Activated T-cell treated with anti-CD3 and anti-CD28 coated beads, Interleukin-2, amount 50 U/mL, for 24 hours (primary cell): ENCODE results near the gene GASK1A.

Experiments used
- DNase-seq: peaks from one replicate; pipeline ENCODE4 v3.0.0-alpha.2; 2020
- H3K27ac Mint-ChIP-seq: 2 replicates; pipeline ENCODE4 v1.8.0; 2020; ENCODE audit warnings: mild to moderate bottlenecking, mixed read lengths
- H3K27me3 Mint-ChIP-seq: 2 replicates; pipeline ENCODE4 v1.8.0; 2020; ENCODE audit warnings: mixed read lengths
- H3K36me3 Mint-ChIP-seq: 2 replicates; pipeline ENCODE4 v1.8.0; 2020; ENCODE audit warnings: low read depth, mixed read lengths
- H3K4me1 Mint-ChIP-seq: 2 replicates; pipeline ENCODE4 v1.8.0; 2020; ENCODE audit warnings: low read depth, mixed read lengths
- H3K4me3 Mint-ChIP-seq: 2 replicates; pipeline ENCODE4 v1.8.0; 2020; ENCODE audit warnings: mild to moderate bottlenecking, moderate library complexity, mixed read lengths
- H3K9me3 Mint-ChIP-seq: 2 replicates; pipeline ENCODE4 v1.8.0; 2020; ENCODE audit warnings: mixed read lengths

GASK1A gene

DNA sequence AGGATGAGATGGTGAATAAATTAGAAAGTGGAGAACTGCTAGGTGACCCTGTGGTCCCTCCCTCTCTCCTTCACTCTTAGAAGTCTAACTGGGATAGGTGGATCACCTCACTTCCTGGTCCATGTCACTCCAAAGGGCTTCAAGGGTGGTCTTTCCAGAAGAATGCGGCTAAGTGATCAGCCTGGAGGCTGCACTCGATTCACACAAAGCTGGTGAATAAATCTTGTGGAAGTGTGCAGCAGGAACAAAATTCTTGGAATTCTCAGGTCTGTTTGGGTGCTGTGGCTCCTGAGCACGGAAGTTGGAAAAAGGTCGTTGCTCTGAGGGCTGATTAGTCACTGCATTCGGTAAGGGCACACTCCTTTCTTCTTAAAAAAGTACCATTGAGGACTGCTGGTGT lies 46.3 kb downstream of the GASK1A start:
- Mint-ChIP-seq H3K9me3 (peaks cover 5% of the 10 kb centered on the region), H3K27ac (no peak overlapping the region), H3K36me3 (peaks cover 3% of the 10 kb centered on the region), H3K4me3 (no peak overlapping the region), H3K4me1 (peaks cover 57% of the 10 kb centered on the region), H3K27me3 (no peaks in the 10 kb centered on the region)
- DNase-seq = no peak

DNA sequence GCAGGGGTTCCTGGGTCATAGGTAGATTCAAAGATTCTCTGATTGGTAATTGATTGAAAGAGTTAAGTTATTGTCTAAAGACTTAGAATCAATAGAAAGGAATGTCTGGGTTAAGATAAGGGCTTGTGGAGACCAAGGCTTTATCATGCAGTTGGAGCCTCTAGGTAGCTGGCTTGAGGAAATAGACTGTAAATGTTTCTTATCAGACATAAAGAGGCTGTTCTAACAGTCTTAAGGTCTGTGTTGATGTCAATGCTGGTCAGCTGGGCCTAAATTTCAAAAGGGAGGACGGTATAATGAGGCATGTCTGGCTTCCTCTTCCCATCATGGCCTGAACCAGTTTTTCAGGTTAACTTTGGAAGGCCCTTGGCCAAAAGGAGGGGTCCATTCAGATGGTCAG lies 48.9 kb downstream of the GASK1A start:
- Mint-ChIP-seq H3K36me3 (no peaks in the 10 kb centered on the region), H3K9me3 (no peaks in the 10 kb centered on the region), H3K4me1 (peaks cover 31% of the 10 kb centered on the region), H3K4me3 (no peak overlapping the region), H3K27me3 (no peaks in the 10 kb centered on the region), H3K27ac (no peak overlapping the region)
- DNase-seq = no peak

DNA sequence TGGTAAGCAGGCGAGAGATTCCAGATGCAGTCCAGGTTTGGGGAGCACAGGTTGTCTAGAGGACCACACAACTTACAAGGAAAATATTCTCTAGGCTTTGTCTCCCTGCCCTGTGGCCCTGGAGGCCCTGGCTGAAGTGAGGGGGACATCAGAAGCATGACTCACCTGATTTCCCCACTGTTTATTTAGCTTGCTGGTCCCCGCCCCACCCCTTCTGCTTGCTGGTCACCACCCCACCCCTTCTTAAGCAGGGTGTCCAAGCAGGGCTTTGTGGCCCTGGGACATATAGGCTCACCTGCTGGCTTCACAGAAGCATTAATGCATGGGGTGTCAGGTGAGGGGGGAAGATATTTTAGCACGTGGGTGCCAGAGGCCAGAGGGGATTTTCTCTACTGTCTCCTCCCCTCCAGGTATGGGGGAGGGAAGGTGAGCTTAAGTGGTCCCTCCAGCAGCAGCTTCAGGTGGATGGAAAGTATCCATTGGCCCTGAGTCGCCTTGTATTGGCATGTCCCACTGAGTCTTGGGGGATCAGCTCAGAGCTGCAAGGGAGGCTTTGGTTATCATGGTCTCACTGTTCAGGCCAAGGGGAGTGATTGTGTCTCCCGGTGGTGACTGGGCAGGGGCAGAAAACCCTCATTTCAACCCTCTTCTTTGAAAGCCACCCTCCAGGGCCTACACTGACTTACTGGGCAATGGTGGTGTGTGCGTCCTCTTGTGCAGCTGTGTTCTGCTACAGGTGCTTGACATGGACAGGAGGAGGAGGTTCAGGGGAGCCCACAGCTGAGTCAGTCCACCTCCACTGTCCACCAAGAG lies 49.8 kb downstream of the GASK1A start:
- H3K9me3 Mint-ChIP-seq = no peaks in the 10 kb centered on the region
- no peaks in the 10 kb centered on the region for H3K27me3 Mint-ChIP-seq
- H3K36me3 Mint-ChIP-seq = no peaks in the 10 kb centered on the region
- H3K27ac Mint-ChIP-seq = no peak overlapping the region
- H3K4me3 Mint-ChIP-seq = no peak overlapping the region
- peaks cover 23% of the 10 kb centered on the region for H3K4me1 Mint-ChIP-seq
- no peak for DNase-seq

DNA sequence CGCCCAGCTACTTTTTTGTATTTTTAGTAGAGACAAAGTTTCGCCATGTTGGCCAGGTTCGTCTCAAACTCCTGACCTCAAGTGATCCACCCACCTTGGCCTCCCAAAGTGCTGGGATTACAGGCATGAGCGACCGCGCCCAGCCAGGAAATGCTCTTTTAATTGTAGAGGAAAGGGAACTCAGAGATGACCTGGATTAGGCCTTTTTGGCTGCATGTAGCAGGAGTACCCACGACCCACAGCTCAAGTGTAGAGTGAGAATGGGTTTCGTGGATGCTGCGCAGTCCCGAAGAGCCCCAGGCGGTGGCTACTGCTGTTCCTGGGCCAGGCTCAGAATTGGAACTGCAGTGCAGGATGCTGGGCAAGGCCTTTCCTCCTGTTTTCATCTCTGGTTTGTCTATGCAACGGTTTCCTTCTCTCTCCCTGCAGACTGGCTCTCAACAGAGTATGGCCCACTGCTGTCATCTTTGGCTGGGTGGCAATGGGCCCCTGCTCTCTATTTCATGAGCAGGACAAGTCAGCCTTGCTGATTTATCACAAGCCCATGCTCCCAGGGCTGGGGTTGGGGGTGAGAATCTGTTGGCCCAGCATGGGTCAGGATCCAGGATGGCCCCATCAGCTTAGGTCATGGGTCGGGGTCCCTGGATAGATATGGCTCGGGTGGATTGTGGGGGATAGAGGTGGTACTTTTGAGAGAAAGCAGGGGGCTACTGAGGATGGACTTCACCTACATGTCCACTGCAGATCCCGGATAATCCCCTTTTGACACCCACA lies 51.2 kb downstream of the GASK1A start:
- Mint-ChIP-seq H3K4me1 (peaks cover 9% of the 10 kb centered on the region), H3K4me3 (no peak overlapping the region), H3K36me3 (no peaks in the 10 kb centered on the region), H3K9me3 (no peaks in the 10 kb centered on the region), H3K27ac (no peak overlapping the region), H3K27me3 (no peaks in the 10 kb centered on the region)
- no peak for DNase-seq

DNA sequence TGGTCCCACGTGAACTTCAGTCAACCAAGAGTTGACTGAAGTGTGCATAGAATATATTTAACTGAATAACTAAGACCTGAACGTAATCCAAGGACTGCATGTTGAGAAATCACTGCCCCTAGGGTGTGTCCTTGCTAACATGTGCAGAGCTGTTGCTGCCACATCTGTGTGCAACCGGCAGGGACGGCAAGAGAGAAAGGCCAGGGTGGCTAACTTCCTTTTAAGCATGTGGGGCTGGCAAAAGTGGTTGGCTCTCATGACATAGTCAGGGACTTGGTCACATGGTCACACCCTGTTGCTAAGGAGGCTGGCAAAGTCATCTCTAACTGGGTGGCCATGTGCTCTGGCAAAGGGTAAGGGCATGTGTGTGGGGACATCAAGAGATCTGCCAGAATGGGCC lies 52.4 kb downstream of the GASK1A start:
- Mint-ChIP-seq H3K27me3 (no peaks in the 10 kb centered on the region), H3K4me3 (no peak overlapping the region), H3K4me1 (peaks cover 6% of the 10 kb centered on the region), H3K36me3 (no peaks in the 10 kb centered on the region), H3K27ac (no peak overlapping the region), H3K9me3 (no peaks in the 10 kb centered on the region)
- DNase-seq = no peak

DNA sequence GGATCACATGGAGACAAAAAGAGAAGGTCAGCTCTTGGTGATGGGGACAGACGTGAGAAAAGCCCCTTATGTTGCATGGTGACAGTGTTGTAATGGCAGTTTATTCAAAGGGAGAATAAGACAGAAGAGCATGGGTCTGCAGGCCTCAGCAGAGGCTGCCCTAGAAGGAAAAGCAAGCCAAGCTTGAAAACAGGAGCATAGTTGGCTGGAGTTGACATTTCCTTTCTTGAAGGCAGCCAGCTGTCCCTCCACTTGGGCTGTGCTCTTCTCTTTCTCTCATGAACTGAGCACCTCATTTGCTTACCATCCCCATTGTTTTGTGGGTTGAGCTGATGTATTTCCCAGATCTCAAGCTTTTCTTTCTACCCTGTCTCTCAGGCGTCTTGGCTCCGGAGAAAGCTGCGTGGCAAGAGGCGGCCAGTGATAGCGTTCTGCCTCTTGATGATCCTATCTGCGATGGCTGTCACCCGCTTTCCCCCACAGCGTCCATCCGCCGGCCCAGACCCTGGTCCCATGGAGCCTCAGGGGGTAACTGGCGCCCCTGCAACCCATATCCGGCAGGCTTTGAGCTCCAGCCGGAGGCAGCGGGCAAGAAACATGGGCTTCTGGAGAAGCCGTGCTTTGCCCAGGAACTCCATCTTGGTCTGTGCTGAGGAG lies 52.9 kb downstream of the GASK1A start:
- Mint-ChIP-seq H3K36me3 (no peaks in the 10 kb centered on the region), H3K27me3 (no peaks in the 10 kb centered on the region), H3K27ac (no peak overlapping the region), H3K4me3 (no peak overlapping the region), H3K9me3 (no peaks in the 10 kb centered on the region), H3K4me1 (peaks cover 6% of the 10 kb centered on the region)
- no peak for DNase-seq

DNA sequence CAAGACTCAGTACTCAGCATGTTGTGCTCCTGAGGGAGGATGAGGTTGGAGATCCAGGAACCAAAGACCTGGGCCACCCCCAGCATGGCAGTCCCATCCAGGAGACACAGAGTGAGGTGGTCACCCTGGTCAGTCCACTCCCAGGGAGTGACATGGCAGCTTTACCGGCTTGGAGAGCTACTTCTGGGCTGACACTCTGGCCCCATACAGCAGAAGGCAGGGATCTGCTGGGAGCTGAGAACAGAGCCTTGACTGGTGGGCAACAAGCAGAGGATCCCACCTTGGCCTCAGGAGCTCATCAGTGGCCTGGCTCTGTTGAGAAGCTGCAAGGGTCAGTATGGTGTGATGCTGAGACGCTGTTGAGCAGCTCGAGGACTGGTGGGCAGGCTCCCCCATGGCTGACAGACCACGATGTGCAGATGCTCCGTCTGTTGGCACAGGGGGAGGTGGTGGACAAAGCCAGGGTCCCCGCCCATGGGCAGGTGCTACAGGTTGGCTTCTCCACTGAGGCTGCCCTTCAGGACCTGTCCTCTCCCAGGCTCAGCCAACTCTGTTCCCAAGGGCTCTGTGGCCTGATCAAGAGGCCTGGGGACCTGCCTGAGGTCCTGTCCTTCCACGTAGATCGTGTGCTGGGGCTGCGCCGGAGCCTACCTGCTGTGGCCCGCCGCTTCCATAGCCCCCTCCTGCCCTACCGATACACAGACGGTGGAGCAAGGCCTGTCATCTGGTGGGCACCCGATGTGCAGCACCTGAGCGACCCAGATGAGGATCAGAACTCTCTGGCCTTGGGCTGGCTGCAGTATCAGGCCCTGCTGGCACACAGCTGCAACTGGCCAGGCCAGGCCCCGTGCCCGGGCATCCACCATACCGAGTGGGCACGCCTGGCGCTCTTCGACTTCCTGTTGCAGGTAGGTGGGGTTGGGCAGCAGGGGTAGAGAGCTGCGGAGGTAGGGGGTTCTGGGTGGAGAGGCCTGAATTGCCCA lies 53.8 kb downstream of the GASK1A start:
- H3K4me3 Mint-ChIP-seq = no peak overlapping the region
- H3K27me3 Mint-ChIP-seq = no peaks in the 10 kb centered on the region
- no peak overlapping the region for H3K27ac Mint-ChIP-seq
- H3K9me3 Mint-ChIP-seq = no peaks in the 10 kb centered on the region
- H3K4me1 Mint-ChIP-seq = peaks cover 11% of the 10 kb centered on the region
- DNase-seq = no peak
- H3K36me3 Mint-ChIP-seq = no peaks in the 10 kb centered on the region

DNA sequence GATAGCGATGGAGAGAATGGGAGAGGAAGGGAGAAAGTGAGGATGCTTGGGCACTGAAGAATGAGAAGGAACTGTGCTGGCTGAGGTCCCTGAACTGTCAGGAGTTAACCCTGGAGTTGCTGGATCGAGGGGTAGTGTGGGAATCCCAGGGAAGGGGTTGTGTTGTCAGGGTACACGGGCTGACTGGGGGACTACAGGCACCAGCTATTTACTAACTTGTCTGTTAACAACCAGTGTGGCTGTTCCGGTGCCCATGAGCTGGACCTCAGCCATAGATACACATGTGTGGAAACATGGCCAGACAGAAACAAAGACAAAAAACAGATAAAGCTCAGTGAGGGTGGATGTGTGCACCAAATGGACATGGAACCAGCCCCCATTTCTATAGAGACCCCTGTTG lies 55.1 kb downstream of the GASK1A start:
- no peak for DNase-seq
- Mint-ChIP-seq H3K27me3 (no peaks in the 10 kb centered on the region), H3K27ac (no peak overlapping the region), H3K36me3 (no peaks in the 10 kb centered on the region), H3K9me3 (no peaks in the 10 kb centered on the region), H3K4me3 (no peak overlapping the region), H3K4me1 (peaks cover 19% of the 10 kb centered on the region)

DNA sequence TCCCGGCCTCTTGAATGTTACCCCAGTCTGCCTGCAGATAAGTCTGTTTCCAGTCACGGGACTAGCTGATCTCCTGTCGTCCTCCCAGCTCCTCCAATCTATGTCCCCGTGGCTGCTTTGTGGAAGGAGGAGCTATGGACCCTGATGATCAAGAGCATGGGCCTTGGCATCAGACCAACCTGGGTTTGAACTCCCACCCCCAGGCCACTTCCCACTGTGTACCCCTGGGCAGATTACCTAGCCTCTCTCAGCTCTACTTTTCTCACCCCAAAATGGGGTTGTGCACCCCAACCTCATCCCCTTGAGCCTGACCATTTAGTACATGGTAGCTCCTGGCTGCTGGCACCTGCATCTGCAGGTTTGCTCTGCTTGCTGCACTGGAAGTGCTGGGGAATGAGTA lies 55.8 kb downstream of the GASK1A start:
- no peak for DNase-seq
- Mint-ChIP-seq H3K4me3 (no peak overlapping the region), H3K27ac (no peak overlapping the region), H3K9me3 (no peaks in the 10 kb centered on the region), H3K36me3 (no peaks in the 10 kb centered on the region), H3K27me3 (no peaks in the 10 kb centered on the region), H3K4me1 (peaks cover 13% of the 10 kb centered on the region)

DNA sequence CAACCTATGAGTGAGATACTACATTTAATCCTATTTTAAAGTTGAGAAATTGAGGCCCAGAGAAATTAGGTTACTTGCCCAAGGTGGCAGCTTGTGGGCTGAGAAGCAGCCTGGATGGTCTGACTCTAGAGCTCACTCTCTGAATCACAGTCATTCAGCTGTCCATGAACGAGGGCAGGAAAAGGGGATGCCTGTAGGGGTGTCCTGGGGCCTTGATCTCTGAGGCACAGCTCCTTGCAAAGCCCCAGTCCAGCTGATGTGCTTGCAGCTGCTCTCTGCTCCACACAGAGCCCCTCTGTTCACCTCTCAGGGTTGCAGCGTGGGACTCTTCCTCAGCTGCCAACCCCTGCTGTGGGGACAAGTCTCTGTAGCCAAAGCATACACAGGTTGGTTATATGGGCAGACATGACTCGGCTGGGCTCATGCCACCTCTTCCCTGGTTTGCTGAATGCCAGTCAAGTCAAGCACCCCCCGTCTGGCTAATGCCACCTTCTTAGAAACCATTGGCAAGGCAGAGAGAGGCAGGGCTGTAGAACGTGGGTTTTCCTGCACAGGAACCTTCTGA lies 56.8 kb downstream of the GASK1A start:
- no peaks in the 10 kb centered on the region for H3K9me3 Mint-ChIP-seq
- no peaks in the 10 kb centered on the region for H3K36me3 Mint-ChIP-seq
- H3K27me3 Mint-ChIP-seq = no peaks in the 10 kb centered on the region
- peaks cover 13% of the 10 kb centered on the region for H3K4me1 Mint-ChIP-seq
- no peak for DNase-seq
- H3K4me3 Mint-ChIP-seq = no peak overlapping the region
- H3K27ac Mint-ChIP-seq = no peak overlapping the region

DNA sequence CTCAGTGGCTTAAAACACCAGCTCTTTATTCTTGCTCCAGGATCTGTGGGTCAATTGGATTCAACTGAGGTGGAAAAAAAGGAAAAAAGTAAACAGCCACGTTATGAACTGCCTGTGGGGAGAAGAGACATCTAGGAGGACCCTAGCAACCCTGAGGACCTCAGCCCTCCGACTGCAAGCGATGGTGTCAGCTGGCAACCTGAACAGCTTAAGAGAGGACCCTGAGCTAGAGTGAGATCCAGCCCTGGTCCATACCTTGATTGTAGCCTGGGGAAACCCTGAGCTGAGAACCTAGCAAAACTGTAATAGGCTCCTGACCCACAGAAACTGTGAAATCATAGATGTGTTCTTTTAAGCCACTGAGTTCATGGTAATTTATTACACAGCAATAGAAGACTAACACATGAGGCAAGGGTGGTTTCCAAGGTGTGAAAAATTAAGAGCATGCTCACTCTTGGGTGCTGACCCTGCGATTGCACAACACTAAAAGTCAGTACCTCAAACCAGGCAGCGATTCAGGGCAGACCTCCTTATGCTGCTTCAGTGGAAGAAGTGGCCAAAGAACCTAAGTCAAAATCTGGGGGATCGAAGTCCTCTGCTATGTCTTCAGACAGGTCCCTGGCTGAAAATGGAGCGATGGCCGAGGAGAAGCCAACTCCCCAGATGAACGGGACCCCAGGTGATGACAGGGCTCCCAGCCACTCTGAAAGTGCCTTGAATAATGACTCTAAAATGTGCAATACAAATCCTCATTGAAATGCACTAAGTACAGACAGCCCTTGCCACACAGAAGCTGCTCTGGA lies 57.7 kb downstream of the GASK1A start:
- Mint-ChIP-seq H3K36me3 (no peaks in the 10 kb centered on the region), H3K4me1 (peaks cover 13% of the 10 kb centered on the region), H3K9me3 (no peaks in the 10 kb centered on the region), H3K4me3 (no peak overlapping the region), H3K27me3 (no peaks in the 10 kb centered on the region), H3K27ac (no peak overlapping the region)
- DNase-seq = no peak

DNA sequence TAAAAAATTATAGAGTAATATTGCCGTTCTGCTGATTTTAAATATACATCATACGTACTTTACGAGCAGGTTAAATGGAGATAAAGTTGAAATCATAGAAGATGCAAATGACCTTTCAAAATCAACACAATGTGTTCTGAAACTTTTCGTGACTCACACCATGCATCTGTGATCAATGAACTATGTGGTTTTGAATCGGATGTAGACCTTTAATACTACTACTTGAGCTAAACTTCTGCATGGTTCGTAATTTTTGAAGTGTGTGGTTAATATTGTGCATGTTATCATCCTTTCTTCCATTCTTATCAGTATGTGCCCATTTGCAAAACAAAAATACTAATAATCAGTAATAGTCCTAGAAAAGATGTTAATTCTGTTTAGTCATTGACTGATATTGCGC lies 58.9 kb downstream of the GASK1A start:
- Mint-ChIP-seq H3K36me3 (no peaks in the 10 kb centered on the region), H3K4me3 (no peak overlapping the region), H3K4me1 (peaks cover 13% of the 10 kb centered on the region), H3K27ac (no peak overlapping the region), H3K27me3 (no peaks in the 10 kb centered on the region), H3K9me3 (no peaks in the 10 kb centered on the region)
- no peak for DNase-seq

DNA sequence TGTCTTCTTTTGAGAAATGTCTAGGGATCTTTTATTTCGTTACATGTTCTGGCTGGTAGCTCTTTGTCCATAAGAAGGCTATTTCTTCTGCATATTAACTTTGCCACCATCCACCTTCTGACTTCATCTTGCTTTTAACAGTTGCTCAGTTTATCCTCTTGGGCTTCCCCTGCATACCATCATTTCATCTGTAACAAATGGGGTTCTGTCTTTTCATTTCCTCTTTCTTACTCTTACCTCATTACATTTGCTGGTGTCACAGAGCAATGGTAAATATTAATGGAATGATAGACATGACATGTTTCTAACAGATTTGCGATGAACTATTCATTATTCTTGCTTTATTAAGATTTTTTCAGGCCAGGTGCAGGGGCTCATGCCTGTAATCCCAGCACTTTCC lies 62.4 kb downstream of the GASK1A start:
- no peak overlapping the region for H3K27ac Mint-ChIP-seq
- no peak overlapping the region for H3K4me3 Mint-ChIP-seq

More for the DNA sequence above, 62.4 kb downstream of the GASK1A start:
- no peaks in the 10 kb centered on the region for H3K27me3 Mint-ChIP-seq
- H3K4me1 Mint-ChIP-seq = peaks cover 15% of the 10 kb centered on the region
- H3K9me3 Mint-ChIP-seq = peaks cover 17% of the 10 kb centered on the region
- DNase-seq = no peak
- peaks cover 4% of the 10 kb centered on the region for H3K36me3 Mint-ChIP-seq
